Nephron (organoid): ENCODE measurements around the gene ZFP91.

ENCODE experiments used
- H3K27ac Mint-ChIP-seq, 3 experiments: 2 replicates each; pipeline ENCODE4 v1.8.0; 2020; ENCODE audit warnings: mixed read lengths in 3 of 3, mild to moderate bottlenecking in 2 of 3, moderate library complexity in 1 of 3
- H3K27me3 Mint-ChIP-seq: 2 replicates; pipeline ENCODE4 v1.8.0; 2021; ENCODE audit warnings: low read depth, mild to moderate bottlenecking, moderate library complexity, mixed read lengths
- H3K36me3 Mint-ChIP-seq: 2 replicates; pipeline ENCODE4 v1.8.0; 2020; ENCODE audit warnings: low read depth, mixed read lengths
- H3K4me1 Mint-ChIP-seq: 2 replicates; pipeline ENCODE4 v1.8.0; 2020; ENCODE audit warnings: mixed read lengths
- H3K4me3 Mint-ChIP-seq, 3 experiments: 2 replicates each; pipeline ENCODE4 v1.8.0; 2020; ENCODE audit warnings: mild to moderate bottlenecking in 3 of 3, mixed read lengths in 3 of 3, moderate library complexity in 2 of 3
- H3K9me3 Mint-ChIP-seq: 2 replicates; pipeline ENCODE4 v1.8.0; 2020; ENCODE audit warnings: mixed read lengths
- CTCF ChIP-seq, 3 experiments: fragments of 200-600 bp; sonication (generic); IDR thresholded peaks; one replicate each; pipeline ENCODE4 v1.5.0; 2021; ENCODE audit warnings: antibody characterized with exemption in 3 of 3; ENCODE audit not compliant: unreplicated experiment in 3 of 3

The ZFP91 gene

DNA sequence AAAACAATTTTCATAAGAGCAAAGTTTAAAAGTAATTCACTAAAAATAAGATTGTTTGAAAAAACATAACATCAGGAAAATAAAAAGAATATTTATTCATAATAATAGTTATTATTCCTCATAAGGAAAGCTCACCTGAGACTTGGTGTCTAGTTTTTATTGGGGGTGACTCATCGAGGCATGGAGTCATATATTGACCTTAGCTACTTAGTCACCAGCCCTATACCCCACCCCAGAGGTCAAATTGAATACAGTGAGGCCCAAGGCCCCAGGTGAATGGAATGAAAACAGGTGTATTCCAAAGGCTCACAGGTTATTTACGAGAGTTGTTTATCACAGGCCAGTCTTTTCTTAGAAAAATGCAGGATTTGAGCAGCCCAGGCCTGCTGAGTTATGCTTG is 80.5 kb downstream of the ZFP91 start:
- TF ChIP-seq CTCF (IDR thresholded peaks at IDR 0.05; ENCODE audit: unreplicated experiment in 3 of 3): no peak
- H3K27ac Mint-ChIP-seq: no peak overlapping the region
- no peaks in the 10 kb centered on the region for H3K9me3 Mint-ChIP-seq
- no peaks in the 10 kb centered on the region for H3K36me3 Mint-ChIP-seq
- H3K4me1 Mint-ChIP-seq: no peaks in the 10 kb centered on the region
- peaks cover 8% of the 10 kb centered on the region for H3K27me3 Mint-ChIP-seq
- no peak overlapping the region for H3K4me3 Mint-ChIP-seq

- no peak overlapping the region for H3K4me3 Mint-ChIP-seq
- H3K36me3 Mint-ChIP-seq: no peaks in the 10 kb centered on the region
- H3K4me1 Mint-ChIP-seq: no peaks in the 10 kb centered on the region
- H3K27ac Mint-ChIP-seq: no peak overlapping the region
- TF ChIP-seq CTCF (IDR thresholded peaks at IDR 0.05; ENCODE audit: unreplicated experiment in 3 of 3): no peak
- peaks cover 8% of the 10 kb centered on the region for H3K27me3 Mint-ChIP-seq
- no peaks in the 10 kb centered on the region for H3K9me3 Mint-ChIP-seq
Measured at GRCh38 chr11:58659910-58660570, 81.2 kb downstream of the ZFP91 start.
